GM23338 (cell line): ENCODE data around the gene MCTP1.

ENCODE experiments used
- CTCF ChIP-seq, 2 experiments: fragments of 200-600 bp in 1 of 2; sonication (generic) in 1 of 2; conservative IDR thresholded peaks; 2 replicates each; pipeline versions ENCODE4 v1.5.1 to v1.6.1; 2016 to 2017; ENCODE audit warnings: antibody characterized with exemption in 2 of 2, low read depth in 2 of 2, mild to moderate bottlenecking in 2 of 2, moderate library complexity in 1 of 2
- EZH2 ChIP-seq: fragments of 200-600 bp; sonication (generic); IDR thresholded peaks from one replicate; pipeline ENCODE4 v1.8.0; 2017; ENCODE audit warnings: antibody characterized with exemption, mild to moderate bottlenecking, low read depth; ENCODE audit not compliant: unreplicated experiment
- EZH2phosphoT487 ChIP-seq: fragments of 200-600 bp; sonication (generic); IDR thresholded peaks from one replicate; pipeline ENCODE4 v1.8.1; 2018; ENCODE audit warnings: antibody characterized with exemption; ENCODE audit not compliant: unreplicated experiment
- POLR2AphosphoS5 ChIP-seq: IDR thresholded peaks from 2 replicates; pipeline ENCODE4 v1.6.1; 2016; ENCODE audit warnings: antibody characterized with exemption, low read depth
- REST ChIP-seq: IDR thresholded peaks from one replicate; pipeline ENCODE4 v1.6.1; 2018; ENCODE audit warnings: antibody characterized with exemption; ENCODE audit not compliant: unreplicated experiment
- STAT1 ChIP-seq: IDR thresholded peaks from one replicate; pipeline ENCODE4 v1.6.1; 2016; ENCODE audit warnings: antibody characterized with exemption; ENCODE audit not compliant: unreplicated experiment

GRCh38 chr5:94998670-94999069 lies 286.2 kb downstream of the MCTP1 start:
- TF ChIP-seq CTCF (conservative IDR thresholded peaks at IDR 0.05; ENCODE audit: low read depth in 2 of 2) = no peak
- TF ChIP-seq EZH2 = no peak
- TF ChIP-seq EZH2phosphoT487 = no peak
- no peak for TF ChIP-seq STAT1
- TF ChIP-seq REST = no peak
- no peak for TF ChIP-seq POLR2AphosphoS5
